GM12878 (cell line): ENCODE measurements around the gene TRABD. TPM values are rescaled to one million over a fixed set of nuclear protein-coding genes. Genes with fewer than 3 reads are reported as not detected.

Experiments used
- ATAC-seq: fragments of 200-7000 bp; cut with Tn5 transposase; 3 replicates; pipeline ENCODE4 v1.9.1; 2020; ENCODE audit warnings: mild to moderate bottlenecking, moderate library complexity
- BruUV-seq: library from RNA; stranded (reverse); fragments of 400-500 nt; replicated peaks from 2 replicates; lab custom pipeline; 2021; lab: Mats Ljungman, UMichigan
- CTCF ChIA-PET: fragments of 300-600 bp; sonication (Branson Sonifier 250); formaldehyde crosslinking; extraction: SDS; loops from one replicate; lab custom pipeline; 2021; ENCODE audit warnings: inconsistent platforms; lab: Yijun Ruan, JAX
- POLR2A ChIA-PET: fragments of 350-600 bp; formaldehyde crosslinking; extraction: SDS; loops from one replicate; lab custom pipeline; 2021; ENCODE audit warnings: inconsistent platforms; lab: Charles Lee
- RAD21 ChIA-PET: fragments of 300-600 bp; sonication (Branson Sonifier 250); formaldehyde crosslinking; loops from one replicate; lab custom pipeline; 2023; ENCODE audit warnings: antibody characterized with exemption; ENCODE audit not compliant: unreplicated experiment; lab: Charles Lee
- SMC1A ChIA-PET: fragments of 300-600 bp; sonication (Branson Sonifier 250); formaldehyde crosslinking; loops from one replicate; lab custom pipeline; 2023; ENCODE audit not compliant: unreplicated experiment, uncharacterized antibody; lab: Charles Lee
- DNase-seq: peaks from one replicate; pipeline ENCODE4 v3.0.0-alpha.2; 2011; ENCODE audit warnings: low read depth, low spot score
- FAIRE-seq: peaks from 3 replicates; lab custom pipeline; 2011; peaks lifted over from hg19 to GRCh38; lab: Jason Lieb, UNC
- H2AFZ ChIP-seq: 2 replicates; pipeline ENCODE4 v1.6.0; 2011; ENCODE audit warnings: low read depth, low read length, control low read depth; ENCODE audit not compliant: control insufficient read depth
- H3K27ac ChIP-seq: 2 replicates; pipeline ENCODE4 v1.5.1; 2011; ENCODE audit warnings: control low read depth; ENCODE audit not compliant: control insufficient read depth, insufficient read depth
- H3K27me3 ChIP-seq, 2 experiments: replicated peaks in 1 of 2; 2 replicates each; pipeline versions ENCODE4 v1.6.0 to v1.6.1; 2011; ENCODE audit warnings: low read length in 1 of 2; ENCODE audit not compliant: control insufficient read depth in 2 of 2, insufficient read depth in 2 of 2
- H3K36me3 ChIP-seq, 2 experiments: 2 replicates each; pipeline ENCODE4 v1.5.1; 2011; ENCODE audit warnings: low read length in 1 of 2; ENCODE audit not compliant: control insufficient read depth in 2 of 2, insufficient read depth in 2 of 2
- H3K4me1 ChIP-seq: 2 replicates; pipeline ENCODE4 v1.6.1; 2011; ENCODE audit warnings: mild to moderate bottlenecking, low read length, moderate library complexity, mixed read lengths; ENCODE audit not compliant: control insufficient read depth, insufficient read depth
- H3K4me2 ChIP-seq: 2 replicates; pipeline ENCODE4 v1.6.0; 2011; ENCODE audit warnings: control low read depth; ENCODE audit not compliant: control insufficient read depth, insufficient read depth
- H3K4me3 ChIP-seq: fragments of 200-600 bp; sonication (generic); 2 replicates; pipeline ENCODE4 v1.5.1; 2016
- H3K79me2 ChIP-seq: 2 replicates; pipeline ENCODE4 v1.6.0; 2011; ENCODE audit warnings: low read length; ENCODE audit not compliant: control insufficient read depth, insufficient read depth
- H3K9ac ChIP-seq: 2 replicates; pipeline ENCODE4 v1.8.0; 2011; ENCODE audit warnings: low read length, control low read depth, mixed read lengths; ENCODE audit not compliant: control insufficient read depth, insufficient read depth
- H3K9me3 ChIP-seq: replicated peaks from 3 replicates; pipeline ENCODE4 v1.5.1; 2011; ENCODE audit warnings: mild to moderate bottlenecking, low read length; ENCODE audit not compliant: control insufficient read depth, insufficient read depth
- H4K20me1 ChIP-seq: 2 replicates; pipeline ENCODE4 v1.6.0; 2011; ENCODE audit not compliant: control insufficient read depth, insufficient read depth
- CHD2 ChIP-seq: IDR thresholded peaks from 2 replicates; pipeline ENCODE4 v1.6.1; 2011; ENCODE audit warnings: low read depth, low read length, improper control_type of control experiment, borderline replicate concordance
- RAD21 ChIP-seq: IDR thresholded peaks from 2 replicates; pipeline ENCODE4 v1.6.1; 2011; ENCODE audit warnings: mild to moderate bottlenecking, low read depth, low read length, moderate library complexity; ENCODE audit not compliant: insufficient read depth
- SMC3 ChIP-seq: IDR thresholded peaks from 2 replicates; pipeline ENCODE4 v1.6.1; 2011; ENCODE audit warnings: low read length, improper control_type of control experiment, borderline replicate concordance
- WGBS: methylation state at CpG from one replicate; pipeline ENCODE4 v1.1.6; 2016; ENCODE audit warnings: low lambda C conversion rate; ENCODE audit not compliant: insufficient replicate concordance, insufficient coverage; ENCODE audit errors: missing lambda C conversion rate; 5-methylcytosine and 5-hydroxymethylcytosine counted together
- in situ Hi-C: fragments of 300-500 bp; cut with MboI; formaldehyde crosslinking; loops from 9 replicates; pipeline ENCODE4 v1.14.3; 2018; ENCODE audit warnings: mixed read lengths
- intact Hi-C: fragments of 100-400 bp; cut with micrococcal nuclease; formaldehyde crosslinking; loops from one replicate; pipeline ENCODE4 v1.14.2; 2022; ENCODE audit not compliant: unreplicated experiment
- polyA plus RNA-seq, 11 experiments: library from polyadenylated mRNA; depleted of rRNA in 4 of 11; unstranded in 6 of 11; stranded (reverse) in 5 of 11; fragments of >200 nt; fragmentation: Nextera tagmentation in 4 of 11; fragmentation: Illumina TruSeq in 1 of 11; extraction: Ambion mirVana in 4 of 11; extraction: Trizol in 1 of 11; gene quantifications; 1 replicate in 1 of 11; 2 replicates in 10 of 11; pipeline versions ENCODE4 v1.2.1 to v1.2.3, GENCODE V29; 2011 to 2016; ENCODE audit warnings: inconsistent platforms in 2 of 11, missing spikeins in 2 of 11, low read depth in 1 of 11
- total RNA-seq, 4 experiments: library from RNA; depleted of rRNA in 3 of 4; stranded (reverse); fragments of >200 nt in 3 of 4; fragmentation: Illumina TruSeq in 1 of 4; extraction: Trizol in 1 of 4; gene quantifications; 2 replicates each; pipeline versions ENCODE4 v1.2.1 to v1.2.3, GENCODE V29; 2013 to 2021
- TF ChIP-seq, protein P1 (sequence below), 3 experiments: IDR thresholded peaks in 2 of 3; conservative IDR thresholded peaks in 1 of 3; 2 replicates each; pipeline ENCODE4 v1.5.1; 2011; ENCODE audit warnings: low read depth in 3 of 3, low read length in 3 of 3, mild to moderate bottlenecking in 3 of 3, control low read depth in 2 of 3, moderate library complexity in 2 of 3, inconsistent platforms in 1 of 3, mixed read lengths in 1 of 3; ENCODE audit not compliant: control insufficient read depth in 2 of 3, insufficient read depth in 1 of 3; ENCODE audit errors: extremely low read depth in 1 of 3

Gene TRABD
- total and polyA plus RNA-seq, 10 of the 15 experiments (the other 5 are each of a cell fraction or from before 2014, with no cell fraction given), result 0.43 to 116 (median 58.1) TPM

DNA sequence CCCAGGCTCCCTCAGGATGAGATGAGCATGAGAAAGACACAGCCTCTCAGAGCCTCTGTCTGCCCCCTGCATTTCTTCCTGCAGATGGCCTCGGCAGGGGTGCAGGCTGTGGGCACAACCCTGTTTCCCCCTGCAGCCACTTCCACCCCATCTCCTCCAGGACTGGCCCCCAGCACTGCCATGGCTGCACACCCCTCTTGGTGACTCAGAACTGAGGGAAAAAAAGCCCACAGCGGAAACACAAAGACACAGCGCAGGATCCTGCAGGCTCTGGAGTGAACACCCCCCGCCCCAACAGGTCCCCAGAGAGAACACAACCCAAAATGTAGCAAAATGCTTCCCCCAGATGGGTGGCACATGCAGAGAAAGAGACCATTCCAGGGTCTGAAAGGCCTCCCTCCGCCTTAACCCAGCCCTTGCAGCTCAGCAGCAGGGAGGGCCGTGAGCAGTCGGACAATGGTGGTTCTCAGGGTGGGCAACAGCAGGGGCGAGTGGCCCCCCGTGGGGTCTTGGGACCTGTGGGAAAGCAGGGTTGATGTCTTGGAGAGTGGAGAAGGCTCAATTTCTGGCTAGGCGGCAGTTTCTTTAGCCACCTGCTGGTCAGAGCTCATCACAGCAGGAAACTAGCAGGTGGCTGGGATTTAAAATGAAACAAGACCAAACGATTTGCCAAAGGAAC is 51.2 kb downstream of the TRABD start:
- Histone ChIP-seq H3K9ac (no peak overlapping the region), H3K79me2 (peaks cover 25% of the 10 kb centered on the region), H3K27ac (no peak overlapping the region), H3K4me3 (no peak overlapping the region), H3K27me3 (no peaks in the 10 kb centered on the region), H3K36me3 (peaks cover 3 to 14% of the 10 kb centered on the region in 2 experiments; a peak in 2 of 4 replicates), H3K9me3 (no peaks in the 10 kb centered on the region), H2AFZ (no peak overlapping the region)
- no TSS peak for BruUV-seq
- FAIRE-seq (no peak), DNase-seq (no peak)
- ChIA-PET CTCF (interaction anchor here (0.7 to 2.0 kb wide), 6 partner anchors 9 to 469 kb away, joined by 3 to 8 read pairs (median 4); no protein-coding TSS in a partner anchor), SMC1A (interaction anchor here (1.1 to 1.6 kb wide), 3 partner anchors 15 to 105 kb away, joined by 3 to 5 read pairs (median 4); no protein-coding TSS in a partner anchor)
- intact Hi-C loops, result no loop called here
- WGBS, result 69% methylated on average over 11 of the region's 11 CpGs
- TF ChIP-seq SMC3 (peak; percentile 38; the same call in 1 of the 2 replicates), RAD21 (peak; percentile 33), CHD2 (no peak)
- TF ChIP-seq, protein P1, sequence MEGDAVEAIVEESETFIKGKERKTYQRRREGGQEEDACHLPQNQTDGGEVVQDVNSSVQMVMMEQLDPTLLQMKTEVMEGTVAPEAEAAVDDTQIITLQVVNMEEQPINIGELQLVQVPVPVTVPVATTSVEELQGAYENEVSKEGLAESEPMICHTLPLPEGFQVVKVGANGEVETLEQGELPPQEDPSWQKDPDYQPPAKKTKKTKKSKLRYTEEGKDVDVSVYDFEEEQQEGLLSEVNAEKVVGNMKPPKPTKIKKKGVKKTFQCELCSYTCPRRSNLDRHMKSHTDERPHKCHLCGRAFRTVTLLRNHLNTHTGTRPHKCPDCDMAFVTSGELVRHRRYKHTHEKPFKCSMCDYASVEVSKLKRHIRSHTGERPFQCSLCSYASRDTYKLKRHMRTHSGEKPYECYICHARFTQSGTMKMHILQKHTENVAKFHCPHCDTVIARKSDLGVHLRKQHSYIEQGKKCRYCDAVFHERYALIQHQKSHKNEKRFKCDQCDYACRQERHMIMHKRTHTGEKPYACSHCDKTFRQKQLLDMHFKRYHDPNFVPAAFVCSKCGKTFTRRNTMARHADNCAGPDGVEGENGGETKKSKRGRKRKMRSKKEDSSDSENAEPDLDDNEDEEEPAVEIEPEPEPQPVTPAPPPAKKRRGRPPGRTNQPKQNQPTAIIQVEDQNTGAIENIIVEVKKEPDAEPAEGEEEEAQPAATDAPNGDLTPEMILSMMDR (IDR thresholded peaks at IDR 0.05 in 2 of 3, conservative IDR thresholded peaks at IDR 0.05 in 1 of 3; ENCODE audit: control insufficient read depth in 2 of 3, extremely low read depth in 1 of 3, insufficient read depth in 1 of 3, low read depth in 3 of 3, low read length in 3 of 3), result peak; percentile 40 to 54 (median 44)
- TF ChIP-seq, all 136 proteins: peak for 3
- Histone ChIP-seq H4K20me1 (no peaks in the 10 kb centered on the region), H3K4me2 (no peak overlapping the region), H3K4me1 (no peaks in the 10 kb centered on the region)
- ChIA-PET RAD21 (interaction anchor here (0.6 kb wide), 1 partner anchor 306 kb away, joined by 3 read pairs; no protein-coding TSS in a partner anchor), POLR2A (interaction anchor here (0.5 kb wide), 1 partner anchor 100 kb away, joined by 3 read pairs; no protein-coding TSS in a partner anchor)
- ATAC-seq, result peak; percentile 72
- in situ Hi-C loops, result no loop called here
